HepG2 (cell line): Measurements from ENCODE around the gene MYL4. TPM values are rescaled to one million over a fixed set of nuclear protein-coding genes. Genes with fewer than 3 reads are reported as not detected.

Source experiments
- BRCA1 ChIP-seq: sonication (generic); formaldehyde crosslinking; IDR thresholded peaks from 2 replicates; pipeline ENCODE4 v1.4.0; 2020; ENCODE audit warnings: missing genetic modification reagents
- FOXA1 ChIP-seq, 2 experiments: fragments of 450-650 bp in 1 of 2; sonication (generic) in 1 of 2; formaldehyde crosslinking in 1 of 2; IDR thresholded peaks; 2 replicates each; pipeline versions ENCODE4 v1.4.0 to v1.6.1; 2016 to 2020; ENCODE audit warnings: missing genetic modification reagents in 1 of 2
- HCFC1 ChIP-seq: fragments of 150-350 bp; IDR thresholded peaks from 2 replicates; pipeline ENCODE4 v1.6.1; 2014; ENCODE audit warnings: low read depth, low read length
- KLF6 ChIP-seq: IDR thresholded peaks from 2 replicates; pipeline ENCODE4 v1.8.0; 2016; ENCODE audit warnings: missing biosample characterization, missing genetic modification reagents
- RAD51 ChIP-seq: fragments of 450-650 bp; IDR thresholded peaks from 2 replicates; pipeline ENCODE4 v1.6.1; 2016; ENCODE audit warnings: borderline replicate concordance
- RFX1 ChIP-seq: fragments of 450-650 bp; IDR thresholded peaks from 2 replicates; pipeline ENCODE4 v1.6.1; 2017
- SIN3B ChIP-seq: fragments of 150-350 bp; IDR thresholded peaks from 2 replicates; pipeline ENCODE4 v1.6.1; 2014; ENCODE audit warnings: low read length
- ZNF138 ChIP-seq: sonication (generic); formaldehyde crosslinking; IDR thresholded peaks from 2 replicates; pipeline ENCODE4 v1.5.0; 2020; ENCODE audit warnings: mild to moderate bottlenecking, low read depth, missing genetic modification reagents
- ZNF224 ChIP-seq: sonication (generic); formaldehyde crosslinking; IDR thresholded peaks from 2 replicates; pipeline ENCODE4 v1.5.0; 2020; ENCODE audit warnings: mild to moderate bottlenecking, missing genetic modification reagents
- ZNF235 ChIP-seq: sonication (generic); formaldehyde crosslinking; IDR thresholded peaks from 2 replicates; pipeline ENCODE4 v1.8.1; 2023; ENCODE audit warnings: mild to moderate bottlenecking, missing genetic modification reagents, borderline replicate concordance
- ZNF567 ChIP-seq: sonication (generic); formaldehyde crosslinking; IDR thresholded peaks from 2 replicates; pipeline ENCODE4 v1.8.1; 2023; ENCODE audit warnings: mild to moderate bottlenecking, missing genetic modification reagents, borderline replicate concordance
- ZNF749 ChIP-seq: sonication (generic); formaldehyde crosslinking; IDR thresholded peaks from 2 replicates; pipeline ENCODE4 v1.8.0; 2022; ENCODE audit warnings: mild to moderate bottlenecking, missing genetic modification reagents, moderate library complexity, borderline replicate concordance
- ZSCAN25 ChIP-seq: sonication (generic); formaldehyde crosslinking; IDR thresholded peaks from 2 replicates; pipeline ENCODE4 v1.8.0; 2022; ENCODE audit warnings: mild to moderate bottlenecking, missing genetic modification reagents
- ZSCAN9 ChIP-seq: IDR thresholded peaks from 2 replicates; pipeline ENCODE4 v1.6.1; 2016; ENCODE audit warnings: borderline replicate concordance
- polyA plus RNA-seq, 8 experiments: library from polyadenylated mRNA; depleted of rRNA in 3 of 8; stranded (reverse) in 7 of 8; unstranded in 1 of 8; fragments of >200 nt; fragmentation: Illumina TruSeq in 4 of 8; extraction: Trizol in 4 of 8; gene quantifications; 2 replicates each; pipeline versions ENCODE4 v1.2.1 to v1.2.3, GENCODE V29; 2011 to 2016; ENCODE audit warnings: low read depth in 4 of 8, missing spikeins in 1 of 8, mixed read lengths in 1 of 8; ENCODE audit not compliant: insufficient read depth in 1 of 8
- total RNA-seq, 5 experiments: library from RNA; depleted of rRNA; stranded (reverse); fragments of >200 nt; fragmentation: Illumina TruSeq; extraction: Trizol; gene quantifications; 2 replicates each; pipeline ENCODE4 v1.2.3, GENCODE V29; 2016; ENCODE audit warnings: low read depth in 1 of 5
- TF ChIP-seq, protein P1 (sequence below): sonication (generic); formaldehyde crosslinking; IDR thresholded peaks from 2 replicates; pipeline ENCODE4 v1.9.0; 2021; ENCODE audit warnings: missing genetic modification reagents, borderline replicate concordance
- TF ChIP-seq, protein P2 (sequence below): sonication (generic); formaldehyde crosslinking; IDR thresholded peaks from 2 replicates; pipeline ENCODE4 v1.5.0; 2020; ENCODE audit warnings: mild to moderate bottlenecking, missing genetic modification reagents
- TF ChIP-seq, protein P3 (sequence below): sonication (generic); formaldehyde crosslinking; IDR thresholded peaks from 2 replicates; pipeline ENCODE4 v1.4.0; 2020; ENCODE audit warnings: missing genetic modification reagents
- TF ChIP-seq, protein P4 (sequence below): IDR thresholded peaks from 2 replicates; pipeline ENCODE4 v1.6.1; 2018; ENCODE audit warnings: missing genetic modification reagents
- TF ChIP-seq, protein P5 (sequence below): sonication (generic); formaldehyde crosslinking; IDR thresholded peaks from 2 replicates; pipeline ENCODE4 v1.8.1; 2023; ENCODE audit warnings: mild to moderate bottlenecking, moderate library complexity, missing genetic modification reagents

The MYL4 gene
- total and polyA plus RNA-seq, 2 of the 13 experiments (the other 11 are each of a cell fraction or from before 2014, with no cell fraction given), result not detected

DNA sequence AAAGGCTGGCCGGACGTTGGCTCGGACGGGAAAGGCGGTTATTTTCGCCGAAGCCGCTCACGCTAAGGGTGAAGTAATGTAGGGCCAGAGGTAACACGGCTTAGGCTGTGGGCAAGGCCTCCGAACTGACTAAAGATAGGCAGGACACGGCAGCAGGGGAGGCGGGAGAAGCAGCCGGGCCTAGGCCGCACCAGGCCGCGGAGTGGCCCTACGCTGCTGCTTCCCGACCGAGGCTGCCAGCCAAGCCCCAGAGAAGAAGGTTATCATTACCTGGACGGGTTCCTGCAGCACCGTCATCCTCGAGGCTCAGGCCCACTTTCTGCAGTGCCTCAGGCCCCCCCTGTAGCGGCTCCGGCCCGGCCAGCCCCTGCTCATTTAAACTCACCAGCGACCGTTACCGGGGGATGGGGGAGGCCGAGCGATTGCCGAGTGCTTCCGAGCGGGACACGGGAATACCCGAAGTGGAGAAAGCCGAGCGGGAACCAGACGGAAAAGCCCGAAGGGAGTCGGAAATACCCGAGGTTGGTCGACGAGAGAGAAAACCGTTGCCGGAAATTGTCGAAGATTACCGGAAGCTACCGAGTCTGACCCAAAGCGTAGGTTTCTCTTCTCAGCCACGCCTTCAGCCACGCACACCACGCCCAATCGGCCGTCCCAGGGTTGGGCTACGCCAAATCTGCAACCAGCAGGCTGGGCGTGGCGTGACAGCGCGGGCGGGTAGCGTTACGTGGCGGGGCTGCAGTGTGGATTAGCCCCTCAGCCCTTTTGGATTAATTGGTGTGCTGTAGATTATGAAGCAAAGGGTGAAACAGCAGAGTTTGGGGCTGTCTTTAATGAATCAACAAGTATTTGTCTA, 20.0 kb upstream of the MYL4 start, which contains the start of gene CDC27 (continued):
- TF ChIP-seq ZNF567 (CRISPR knock-in tag), result peak; percentile 60; the same call in 1 of the 2 replicates
- TF ChIP-seq KLF6, result peak; percentile 82; the same call in 1 of the 2 replicates
- TF ChIP-seq SIN3B, result no peak
- TF ChIP-seq BRCA1, result peak; percentile 88
- TF ChIP-seq, protein P1, sequence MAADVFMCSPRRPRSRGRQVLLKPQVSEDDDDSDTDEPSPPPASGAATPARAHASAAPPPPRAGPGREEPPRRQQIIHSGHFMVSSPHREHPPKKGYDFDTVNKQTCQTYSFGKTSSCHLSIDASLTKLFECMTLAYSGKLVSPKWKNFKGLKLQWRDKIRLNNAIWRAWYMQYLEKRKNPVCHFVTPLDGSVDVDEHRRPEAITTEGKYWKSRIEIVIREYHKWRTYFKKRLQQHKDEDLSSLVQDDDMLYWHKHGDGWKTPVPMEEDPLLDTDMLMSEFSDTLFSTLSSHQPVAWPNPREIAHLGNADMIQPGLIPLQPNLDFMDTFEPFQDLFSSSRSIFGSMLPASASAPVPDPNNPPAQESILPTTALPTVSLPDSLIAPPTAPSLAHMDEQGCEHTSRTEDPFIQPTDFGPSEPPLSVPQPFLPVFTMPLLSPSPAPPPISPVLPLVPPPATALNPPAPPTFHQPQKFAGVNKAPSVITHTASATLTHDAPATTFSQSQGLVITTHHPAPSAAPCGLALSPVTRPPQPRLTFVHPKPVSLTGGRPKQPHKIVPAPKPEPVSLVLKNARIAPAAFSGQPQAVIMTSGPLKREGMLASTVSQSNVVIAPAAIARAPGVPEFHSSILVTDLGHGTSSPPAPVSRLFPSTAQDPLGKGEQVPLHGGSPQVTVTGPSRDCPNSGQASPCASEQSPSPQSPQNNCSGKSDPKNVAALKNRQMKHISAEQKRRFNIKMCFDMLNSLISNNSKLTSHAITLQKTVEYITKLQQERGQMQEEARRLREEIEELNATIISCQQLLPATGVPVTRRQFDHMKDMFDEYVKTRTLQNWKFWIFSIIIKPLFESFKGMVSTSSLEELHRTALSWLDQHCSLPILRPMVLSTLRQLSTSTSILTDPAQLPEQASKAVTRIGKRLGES (CRISPR knock-in tag), result peak; percentile 62; the same call in 1 of the 2 replicates
- TF ChIP-seq, protein P2, sequence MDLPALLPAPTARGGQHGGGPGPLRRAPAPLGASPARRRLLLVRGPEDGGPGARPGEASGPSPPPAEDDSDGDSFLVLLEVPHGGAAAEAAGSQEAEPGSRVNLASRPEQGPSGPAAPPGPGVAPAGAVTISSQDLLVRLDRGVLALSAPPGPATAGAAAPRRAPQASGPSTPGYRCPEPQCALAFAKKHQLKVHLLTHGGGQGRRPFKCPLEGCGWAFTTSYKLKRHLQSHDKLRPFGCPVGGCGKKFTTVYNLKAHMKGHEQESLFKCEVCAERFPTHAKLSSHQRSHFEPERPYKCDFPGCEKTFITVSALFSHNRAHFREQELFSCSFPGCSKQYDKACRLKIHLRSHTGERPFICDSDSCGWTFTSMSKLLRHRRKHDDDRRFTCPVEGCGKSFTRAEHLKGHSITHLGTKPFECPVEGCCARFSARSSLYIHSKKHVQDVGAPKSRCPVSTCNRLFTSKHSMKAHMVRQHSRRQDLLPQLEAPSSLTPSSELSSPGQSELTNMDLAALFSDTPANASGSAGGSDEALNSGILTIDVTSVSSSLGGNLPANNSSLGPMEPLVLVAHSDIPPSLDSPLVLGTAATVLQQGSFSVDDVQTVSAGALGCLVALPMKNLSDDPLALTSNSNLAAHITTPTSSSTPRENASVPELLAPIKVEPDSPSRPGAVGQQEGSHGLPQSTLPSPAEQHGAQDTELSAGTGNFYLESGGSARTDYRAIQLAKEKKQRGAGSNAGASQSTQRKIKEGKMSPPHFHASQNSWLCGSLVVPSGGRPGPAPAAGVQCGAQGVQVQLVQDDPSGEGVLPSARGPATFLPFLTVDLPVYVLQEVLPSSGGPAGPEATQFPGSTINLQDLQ (CRISPR knock-in tag), result peak; percentile 9; the same call in 1 of the 2 replicates
- peak; percentile 99; the same call in 1 of the 2 replicates for TF ChIP-seq ZNF235 (CRISPR knock-in tag)
- TF ChIP-seq, protein P3, sequence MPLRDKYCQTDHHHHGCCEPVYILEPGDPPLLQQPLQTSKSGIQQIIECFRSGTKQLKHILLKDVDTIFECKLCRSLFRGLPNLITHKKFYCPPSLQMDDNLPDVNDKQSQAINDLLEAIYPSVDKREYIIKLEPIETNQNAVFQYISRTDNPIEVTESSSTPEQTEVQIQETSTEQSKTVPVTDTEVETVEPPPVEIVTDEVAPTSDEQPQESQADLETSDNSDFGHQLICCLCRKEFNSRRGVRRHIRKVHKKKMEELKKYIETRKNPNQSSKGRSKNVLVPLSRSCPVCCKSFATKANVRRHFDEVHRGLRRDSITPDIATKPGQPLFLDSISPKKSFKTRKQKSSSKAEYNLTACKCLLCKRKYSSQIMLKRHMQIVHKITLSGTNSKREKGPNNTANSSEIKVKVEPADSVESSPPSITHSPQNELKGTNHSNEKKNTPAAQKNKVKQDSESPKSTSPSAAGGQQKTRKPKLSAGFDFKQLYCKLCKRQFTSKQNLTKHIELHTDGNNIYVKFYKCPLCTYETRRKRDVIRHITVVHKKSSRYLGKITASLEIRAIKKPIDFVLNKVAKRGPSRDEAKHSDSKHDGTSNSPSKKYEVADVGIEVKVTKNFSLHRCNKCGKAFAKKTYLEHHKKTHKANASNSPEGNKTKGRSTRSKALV (CRISPR knock-in tag), result peak; percentile 73; the same call in 1 of the 2 replicates
- peak; percentile 76 for TF ChIP-seq ZSCAN9 (CRISPR knock-in tag)
- no peak for TF ChIP-seq FOXA1 (IDR thresholded peaks at IDR 0.05)
- TF ChIP-seq FOXA1 (CRISPR knock-in tag; IDR thresholded peaks at IDR 0.05), result peak; percentile 29; the same call in 1 of the 2 replicates
- no peak for TF ChIP-seq RAD51
- no peak for TF ChIP-seq RFX1
- peak; percentile 88; the same call in 1 of the 2 replicates for TF ChIP-seq ZNF749 (CRISPR knock-in tag)
- TF ChIP-seq, protein P4, sequence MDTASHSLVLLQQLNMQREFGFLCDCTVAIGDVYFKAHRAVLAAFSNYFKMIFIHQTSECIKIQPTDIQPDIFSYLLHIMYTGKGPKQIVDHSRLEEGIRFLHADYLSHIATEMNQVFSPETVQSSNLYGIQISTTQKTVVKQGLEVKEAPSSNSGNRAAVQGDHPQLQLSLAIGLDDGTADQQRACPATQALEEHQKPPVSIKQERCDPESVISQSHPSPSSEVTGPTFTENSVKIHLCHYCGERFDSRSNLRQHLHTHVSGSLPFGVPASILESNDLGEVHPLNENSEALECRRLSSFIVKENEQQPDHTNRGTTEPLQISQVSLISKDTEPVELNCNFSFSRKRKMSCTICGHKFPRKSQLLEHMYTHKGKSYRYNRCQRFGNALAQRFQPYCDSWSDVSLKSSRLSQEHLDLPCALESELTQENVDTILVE, result peak; percentile 89
- peak; percentile 97 for TF ChIP-seq ZNF138
- no peak for TF ChIP-seq HCFC1
- TF ChIP-seq ZSCAN25, result peak; percentile 74
- peak; percentile 79; the same call in 1 of the 2 replicates for TF ChIP-seq ZNF224
- TF ChIP-seq, protein P5, sequence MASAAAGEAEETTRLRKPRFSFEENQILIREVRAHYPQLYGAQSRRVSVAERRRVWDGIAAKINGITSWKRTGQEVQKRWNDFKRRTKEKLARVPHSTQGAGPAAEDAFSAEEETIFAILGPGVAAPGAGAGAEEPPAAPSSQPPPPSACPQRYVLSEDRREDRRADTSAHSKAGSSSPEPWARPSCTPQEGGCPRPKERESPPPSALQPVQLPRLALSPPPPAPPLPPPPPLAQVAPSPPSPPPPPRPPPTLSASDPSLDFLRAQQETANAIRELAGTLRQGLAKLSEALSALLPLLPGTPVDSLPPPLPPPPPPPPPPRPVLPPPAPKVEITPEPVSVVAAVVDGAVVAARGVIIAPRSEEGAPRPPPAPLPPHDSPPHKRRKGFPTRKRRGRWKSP (CRISPR knock-in tag), result peak; percentile 52; the same call in 1 of the 2 replicates
